GM12878 (cell line): ENCODE data around the gene MRPL12. TPM values are rescaled to one million over a fixed set of nuclear protein-coding genes. Genes with fewer than 3 reads are reported as not detected.
A peak's percentile ranks its signal among the peaks of the same experiment; 100 is the strongest.

Experiments used
- ATAC-seq: fragments of 200-7000 bp; cut with Tn5 transposase; 3 replicates; pipeline ENCODE4 v1.9.1; 2020; ENCODE audit warnings: mild to moderate bottlenecking, moderate library complexity
- BruUV-seq: library from RNA; stranded (reverse); fragments of 400-500 nt; replicated peaks from 2 replicates; lab custom pipeline; 2021; lab: Mats Ljungman, UMichigan
- CTCF ChIA-PET: fragments of 300-600 bp; sonication (Branson Sonifier 250); formaldehyde crosslinking; extraction: SDS; loops from one replicate; lab custom pipeline; 2021; ENCODE audit warnings: inconsistent platforms; lab: Yijun Ruan, JAX
- POLR2A ChIA-PET: fragments of 350-600 bp; formaldehyde crosslinking; extraction: SDS; loops from one replicate; lab custom pipeline; 2021; ENCODE audit warnings: inconsistent platforms; lab: Charles Lee
- RAD21 ChIA-PET: fragments of 300-600 bp; sonication (Branson Sonifier 250); formaldehyde crosslinking; loops from one replicate; lab custom pipeline; 2023; ENCODE audit warnings: antibody characterized with exemption; ENCODE audit not compliant: unreplicated experiment; lab: Charles Lee
- SMC1A ChIA-PET: fragments of 300-600 bp; sonication (Branson Sonifier 250); formaldehyde crosslinking; loops from one replicate; lab custom pipeline; 2023; ENCODE audit not compliant: unreplicated experiment, uncharacterized antibody; lab: Charles Lee
- DNase-seq: peaks from one replicate; pipeline ENCODE4 v3.0.0-alpha.2; 2011; ENCODE audit warnings: low read depth, low spot score
- FAIRE-seq: peaks from 3 replicates; lab custom pipeline; 2011; peaks lifted over from hg19 to GRCh38; lab: Jason Lieb, UNC
- H2AFZ ChIP-seq: 2 replicates; pipeline ENCODE4 v1.6.0; 2011; ENCODE audit warnings: low read depth, low read length, control low read depth; ENCODE audit not compliant: control insufficient read depth
- H3K27ac ChIP-seq: 2 replicates; pipeline ENCODE4 v1.5.1; 2011; ENCODE audit warnings: control low read depth; ENCODE audit not compliant: control insufficient read depth, insufficient read depth
- H3K27me3 ChIP-seq, 2 experiments: replicated peaks in 1 of 2; 2 replicates each; pipeline versions ENCODE4 v1.6.0 to v1.6.1; 2011; ENCODE audit warnings: low read length in 1 of 2; ENCODE audit not compliant: control insufficient read depth in 2 of 2, insufficient read depth in 2 of 2
- H3K36me3 ChIP-seq, 2 experiments: 2 replicates each; pipeline ENCODE4 v1.5.1; 2011; ENCODE audit warnings: low read length in 1 of 2; ENCODE audit not compliant: control insufficient read depth in 2 of 2, insufficient read depth in 2 of 2
- H3K4me1 ChIP-seq: 2 replicates; pipeline ENCODE4 v1.6.1; 2011; ENCODE audit warnings: mild to moderate bottlenecking, low read length, moderate library complexity, mixed read lengths; ENCODE audit not compliant: control insufficient read depth, insufficient read depth
- H3K4me2 ChIP-seq: 2 replicates; pipeline ENCODE4 v1.6.0; 2011; ENCODE audit warnings: control low read depth; ENCODE audit not compliant: control insufficient read depth, insufficient read depth
- H3K4me3 ChIP-seq: fragments of 200-600 bp; sonication (generic); 2 replicates; pipeline ENCODE4 v1.5.1; 2016
- H3K79me2 ChIP-seq: 2 replicates; pipeline ENCODE4 v1.6.0; 2011; ENCODE audit warnings: low read length; ENCODE audit not compliant: control insufficient read depth, insufficient read depth
- H3K9ac ChIP-seq: 2 replicates; pipeline ENCODE4 v1.8.0; 2011; ENCODE audit warnings: low read length, control low read depth, mixed read lengths; ENCODE audit not compliant: control insufficient read depth, insufficient read depth
- H3K9me3 ChIP-seq: replicated peaks from 3 replicates; pipeline ENCODE4 v1.5.1; 2011; ENCODE audit warnings: mild to moderate bottlenecking, low read length; ENCODE audit not compliant: control insufficient read depth, insufficient read depth
- H4K20me1 ChIP-seq: 2 replicates; pipeline ENCODE4 v1.6.0; 2011; ENCODE audit not compliant: control insufficient read depth, insufficient read depth
- CHD1 ChIP-seq: IDR thresholded peaks from 2 replicates; pipeline ENCODE4 v1.6.1; 2012; ENCODE audit warnings: low read depth, low read length, improper control_type of control experiment
- CREB1 ChIP-seq: IDR thresholded peaks from 2 replicates; pipeline ENCODE4 v1.6.1; 2012; ENCODE audit warnings: low read depth, mild to moderate bottlenecking, inconsistent platforms
- KAT2A ChIP-seq: conservative IDR thresholded peaks from 2 replicates; pipeline ENCODE4 v1.6.1; 2011; ENCODE audit warnings: low read depth, low read length; ENCODE audit not compliant: control insufficient read depth
- LARP7 ChIP-seq: fragments of 450-650 bp; IDR thresholded peaks from 2 replicates; pipeline ENCODE4 v1.6.1; 2017; ENCODE audit warnings: mild to moderate bottlenecking
- POLR2A ChIP-seq: IDR thresholded peaks from 2 replicates; pipeline ENCODE4 v1.6.1; 2011; ENCODE audit warnings: low read depth, mild to moderate bottlenecking, low read length
- RFX5 ChIP-seq: IDR thresholded peaks from 2 replicates; pipeline ENCODE4 v1.6.1; 2011; ENCODE audit warnings: low read depth, low read length, improper control_type of control experiment
- SUZ12 ChIP-seq: fragments of 200-600 bp; sonication (generic); IDR thresholded peaks from one replicate; pipeline ENCODE4 v1.6.1; 2018; ENCODE audit warnings: antibody characterized with exemption, mild to moderate bottlenecking; ENCODE audit not compliant: unreplicated experiment
- ZNF207 ChIP-seq: fragments of 450-650 bp; IDR thresholded peaks from 2 replicates; pipeline ENCODE4 v1.6.1; 2014; ENCODE audit warnings: antibody characterized with exemption, mild to moderate bottlenecking, borderline replicate concordance
- WGBS: methylation state at CpG from one replicate; pipeline ENCODE4 v1.1.6; 2016; ENCODE audit warnings: low lambda C conversion rate; ENCODE audit not compliant: insufficient replicate concordance, insufficient coverage; ENCODE audit errors: missing lambda C conversion rate; 5-methylcytosine and 5-hydroxymethylcytosine counted together
- in situ Hi-C: fragments of 300-500 bp; cut with MboI; formaldehyde crosslinking; loops from 9 replicates; pipeline ENCODE4 v1.14.3; 2018; ENCODE audit warnings: mixed read lengths
- intact Hi-C: fragments of 100-400 bp; cut with micrococcal nuclease; formaldehyde crosslinking; loops from one replicate; pipeline ENCODE4 v1.14.2; 2022; ENCODE audit not compliant: unreplicated experiment
- polyA plus RNA-seq, 11 experiments: library from polyadenylated mRNA; depleted of rRNA in 4 of 11; unstranded in 6 of 11; stranded (reverse) in 5 of 11; fragments of >200 nt; fragmentation: Nextera tagmentation in 4 of 11; fragmentation: Illumina TruSeq in 1 of 11; extraction: Ambion mirVana in 4 of 11; extraction: Trizol in 1 of 11; gene quantifications; 1 replicate in 1 of 11; 2 replicates in 10 of 11; pipeline versions ENCODE4 v1.2.1 to v1.2.3, GENCODE V29; 2011 to 2016; ENCODE audit warnings: inconsistent platforms in 2 of 11, missing spikeins in 2 of 11, low read depth in 1 of 11
- total RNA-seq, 4 experiments: library from RNA; depleted of rRNA in 3 of 4; stranded (reverse); fragments of >200 nt in 3 of 4; fragmentation: Illumina TruSeq in 1 of 4; extraction: Trizol in 1 of 4; gene quantifications; 2 replicates each; pipeline versions ENCODE4 v1.2.1 to v1.2.3, GENCODE V29; 2013 to 2021
- TF ChIP-seq, protein P1 (sequence below): fragments of 450-650 bp; formaldehyde crosslinking; IDR thresholded peaks from 2 replicates; pipeline ENCODE4 v1.4.0; 2022; ENCODE audit warnings: mild to moderate bottlenecking, moderate library complexity
- TF ChIP-seq, protein P2 (sequence below): IDR thresholded peaks from 2 replicates; pipeline ENCODE4 v1.6.1; 2012; ENCODE audit warnings: low read length, inconsistent platforms
- TF ChIP-seq, protein P3 (sequence below): fragments of 450-650 bp; IDR thresholded peaks from 2 replicates; pipeline ENCODE4 v1.6.1; 2016; ENCODE audit warnings: mild to moderate bottlenecking
- TF ChIP-seq, protein P4 (sequence below): fragments of 450-650 bp; IDR thresholded peaks from 2 replicates; pipeline ENCODE4 v1.6.1; 2014; ENCODE audit warnings: mild to moderate bottlenecking

Gene MRPL12
- total and polyA plus RNA-seq, 10 of the 15 experiments (the other 5 are each of a cell fraction or from before 2014, with no cell fraction given) = 1.3 to 269 (median 117) TPM

DNA sequence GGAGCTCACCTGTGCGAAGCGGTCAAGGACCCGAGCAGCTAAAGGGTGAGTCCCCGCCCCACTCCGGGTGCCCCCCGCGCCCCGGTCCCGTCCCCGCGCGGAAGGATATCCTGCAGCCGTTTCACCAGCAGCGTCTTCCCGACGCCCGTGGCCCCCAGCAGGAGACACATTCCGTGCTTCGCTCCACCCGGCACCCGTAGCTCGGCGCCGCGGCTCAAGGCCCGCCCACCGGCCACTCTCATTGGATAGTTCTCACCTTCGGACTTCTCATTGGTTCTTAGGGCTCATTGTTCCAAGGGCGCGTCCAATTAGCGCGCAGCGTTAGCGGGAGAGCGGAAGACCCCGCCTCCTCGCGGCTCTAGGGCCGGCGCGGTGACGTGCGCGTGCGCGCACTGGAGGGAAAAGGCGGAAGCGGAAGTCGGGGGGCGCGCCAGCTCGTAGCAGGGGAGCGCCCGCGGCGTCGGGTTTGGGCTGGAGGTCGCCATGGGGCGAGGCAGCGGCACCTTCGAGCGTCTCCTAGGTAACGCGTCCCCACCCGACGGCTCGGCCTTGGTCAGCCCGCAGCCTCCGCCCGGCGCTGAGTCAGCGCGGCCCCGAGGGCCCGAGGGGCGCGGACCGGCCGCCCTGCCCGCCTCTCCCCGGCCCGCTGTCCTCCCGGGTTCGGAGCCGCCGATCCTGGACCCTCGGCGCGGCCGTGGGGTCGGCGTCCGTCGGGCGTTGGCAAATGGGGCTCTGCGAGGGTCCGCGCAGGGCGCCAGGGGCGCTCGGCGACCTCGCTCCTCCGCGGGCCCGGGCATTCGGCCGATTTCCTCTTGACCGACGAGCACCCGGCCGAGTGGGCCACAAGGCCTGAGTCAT is 19.4 kb upstream of the MRPL12 start, which contains the start of the genes ARL16 and HGS:
ARL16 (minus strand) TSS at position 214 of the 858 bp plus-strand sequence; CDS start at position 170, 44 bp downstream.
HGS (plus strand) TSS at position 428 of the 858 bp plus-strand sequence; CDS start at position 484, 56 bp downstream.
- in situ Hi-C loops = no loop called here
- intact Hi-C loops = loop anchor here (2.0 kb wide), 1 partner anchor 19 kb away; the partner anchor contains the start of gene MRPL12
- ATAC-seq (peak; percentile 99), DNase-seq (peak; percentile 95), FAIRE-seq (peak; percentile 97)
- no TSS peak for BruUV-seq
- peaks cover 38% of the 10 kb centered on the region for H3K79me2 ChIP-seq
- peak within 1 kb of the TSS; percentile 97 for H3K4me2 ChIP-seq
- no peaks in the 10 kb centered on the region for H3K27me3 ChIP-seq
- peak within 1 kb of the TSS; percentile 78 for H3K27ac ChIP-seq
- POLR2A ChIA-PET = interaction anchor here (0.5 to 4.0 kb wide), 10 partner anchors 16 to 133 kb away, joined by 3 to 32 read pairs (median 3); partner anchors contain the start of genes CCDC137 and MRPL12
- no peaks in the 10 kb centered on the region for H3K9me3 ChIP-seq
- CTCF ChIA-PET = interaction anchor here (0.8 to 1.5 kb wide), 6 partner anchors 9 to 150 kb away, joined by 3 to 5 read pairs (median 4); no protein-coding TSS in a partner anchor
- SMC1A ChIA-PET = no interaction called here
- H3K4me1 ChIP-seq = peaks cover 11% of the 10 kb centered on the region
- RAD21 ChIA-PET = interaction anchor here (0.7 to 1.9 kb wide), 6 partner anchors 18 to 243 kb away, joined by 3 to 6 read pairs (median 4); partner anchors contain the start of gene MRPL12
- under 1% methylated on average over 106 of the region's 112 CpGs for WGBS
- peak within 1 kb of the TSS; percentile 95 for H3K4me3 ChIP-seq
- H3K36me3 ChIP-seq = peaks cover 0 to 14% of the 10 kb centered on the region in 2 experiments; a peak in 3 of 4 replicates
- H2AFZ ChIP-seq = peak within 1 kb of the TSS; percentile 24
- H4K20me1 ChIP-seq = peaks cover 8% of the 10 kb centered on the region; the same call in 1 of the 2 replicates
- peak within 1 kb of the TSS; percentile 95 for H3K9ac ChIP-seq
- TF ChIP-seq CREB1 (peak; percentile 84), LARP7 (peak; percentile 97), KAT2A (no peak), ZNF207 (no peak; the same call in 1 of the 2 replicates), RFX5 (0 out of 2 replicates have a peak, but pooled peaks have one; percentile 22), POLR2A (peak; percentile 88), CHD1 (peak; percentile 59; the same call in 1 of the 2 replicates), SUZ12 (no peak)
- TF ChIP-seq, protein P1, sequence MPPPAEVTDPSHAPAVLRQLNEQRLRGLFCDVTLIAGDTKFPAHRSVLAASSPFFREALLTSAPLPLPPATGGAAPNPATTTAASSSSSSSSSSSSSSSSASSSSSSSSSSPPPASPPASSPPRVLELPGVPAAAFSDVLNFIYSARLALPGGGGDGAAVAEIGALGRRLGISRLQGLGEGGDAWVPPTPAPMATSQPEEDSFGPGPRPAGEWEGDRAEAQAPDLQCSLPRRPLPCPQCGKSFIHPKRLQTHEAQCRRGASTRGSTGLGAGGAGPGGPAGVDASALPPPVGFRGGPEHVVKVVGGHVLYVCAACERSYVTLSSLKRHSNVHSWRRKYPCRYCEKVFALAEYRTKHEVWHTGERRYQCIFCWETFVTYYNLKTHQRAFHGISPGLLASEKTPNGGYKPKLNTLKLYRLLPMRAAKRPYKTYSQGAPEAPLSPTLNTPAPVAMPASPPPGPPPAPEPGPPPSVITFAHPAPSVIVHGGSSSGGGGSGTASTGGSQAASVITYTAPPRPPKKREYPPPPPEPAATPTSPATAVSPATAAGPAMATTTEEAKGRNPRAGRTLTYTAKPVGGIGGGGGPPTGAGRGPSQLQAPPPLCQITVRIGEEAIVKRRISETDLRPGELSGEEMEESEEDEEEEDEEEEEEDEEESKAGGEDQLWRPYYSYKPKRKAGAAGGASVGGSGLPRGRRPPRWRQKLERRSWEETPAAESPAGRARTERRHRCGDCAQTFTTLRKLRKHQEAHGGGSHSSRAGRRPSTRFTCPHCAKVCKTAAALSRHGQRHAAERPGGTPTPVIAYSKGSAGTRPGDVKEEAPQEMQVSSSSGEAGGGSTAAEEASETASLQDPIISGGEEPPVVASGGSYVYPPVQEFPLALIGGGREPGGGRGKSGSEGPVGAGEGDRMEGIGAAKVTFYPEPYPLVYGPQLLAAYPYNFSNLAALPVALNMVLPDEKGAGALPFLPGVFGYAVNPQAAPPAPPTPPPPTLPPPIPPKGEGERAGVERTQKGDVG = no peak
- TF ChIP-seq, protein P2, sequence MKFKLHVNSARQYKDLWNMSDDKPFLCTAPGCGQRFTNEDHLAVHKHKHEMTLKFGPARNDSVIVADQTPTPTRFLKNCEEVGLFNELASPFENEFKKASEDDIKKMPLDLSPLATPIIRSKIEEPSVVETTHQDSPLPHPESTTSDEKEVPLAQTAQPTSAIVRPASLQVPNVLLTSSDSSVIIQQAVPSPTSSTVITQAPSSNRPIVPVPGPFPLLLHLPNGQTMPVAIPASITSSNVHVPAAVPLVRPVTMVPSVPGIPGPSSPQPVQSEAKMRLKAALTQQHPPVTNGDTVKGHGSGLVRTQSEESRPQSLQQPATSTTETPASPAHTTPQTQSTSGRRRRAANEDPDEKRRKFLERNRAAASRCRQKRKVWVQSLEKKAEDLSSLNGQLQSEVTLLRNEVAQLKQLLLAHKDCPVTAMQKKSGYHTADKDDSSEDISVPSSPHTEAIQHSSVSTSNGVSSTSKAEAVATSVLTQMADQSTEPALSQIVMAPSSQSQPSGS = no peak
- TF ChIP-seq, protein P3, sequence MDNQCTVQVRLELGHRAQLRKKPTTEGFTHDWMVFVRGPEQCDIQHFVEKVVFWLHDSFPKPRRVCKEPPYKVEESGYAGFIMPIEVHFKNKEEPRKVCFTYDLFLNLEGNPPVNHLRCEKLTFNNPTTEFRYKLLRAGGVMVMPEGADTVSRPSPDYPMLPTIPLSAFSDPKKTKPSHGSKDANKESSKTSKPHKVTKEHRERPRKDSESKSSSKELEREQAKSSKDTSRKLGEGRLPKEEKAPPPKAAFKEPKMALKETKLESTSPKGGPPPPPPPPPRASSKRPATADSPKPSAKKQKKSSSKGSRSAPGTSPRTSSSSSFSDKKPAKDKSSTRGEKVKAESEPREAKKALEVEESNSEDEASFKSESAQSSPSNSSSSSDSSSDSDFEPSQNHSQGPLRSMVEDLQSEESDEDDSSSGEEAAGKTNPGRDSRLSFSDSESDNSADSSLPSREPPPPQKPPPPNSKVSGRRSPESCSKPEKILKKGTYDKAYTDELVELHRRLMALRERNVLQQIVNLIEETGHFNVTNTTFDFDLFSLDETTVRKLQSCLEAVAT = peak; percentile 41; the same call in 1 of the 2 replicates
- TF ChIP-seq, protein P4, sequence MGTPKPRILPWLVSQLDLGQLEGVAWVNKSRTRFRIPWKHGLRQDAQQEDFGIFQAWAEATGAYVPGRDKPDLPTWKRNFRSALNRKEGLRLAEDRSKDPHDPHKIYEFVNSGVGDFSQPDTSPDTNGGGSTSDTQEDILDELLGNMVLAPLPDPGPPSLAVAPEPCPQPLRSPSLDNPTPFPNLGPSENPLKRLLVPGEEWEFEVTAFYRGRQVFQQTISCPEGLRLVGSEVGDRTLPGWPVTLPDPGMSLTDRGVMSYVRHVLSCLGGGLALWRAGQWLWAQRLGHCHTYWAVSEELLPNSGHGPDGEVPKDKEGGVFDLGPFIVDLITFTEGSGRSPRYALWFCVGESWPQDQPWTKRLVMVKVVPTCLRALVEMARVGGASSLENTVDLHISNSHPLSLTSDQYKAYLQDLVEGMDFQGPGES = peak; percentile 91
